Measurements from ENCODE around the gene PPP1R1A. TPM values are rescaled to one million over a fixed set of nuclear protein-coding genes. Genes with fewer than 3 reads are reported as not detected.

Gene PPP1R1A
- total RNA-seq, 1 experiment from 2014 or later = not detected

DNA sequence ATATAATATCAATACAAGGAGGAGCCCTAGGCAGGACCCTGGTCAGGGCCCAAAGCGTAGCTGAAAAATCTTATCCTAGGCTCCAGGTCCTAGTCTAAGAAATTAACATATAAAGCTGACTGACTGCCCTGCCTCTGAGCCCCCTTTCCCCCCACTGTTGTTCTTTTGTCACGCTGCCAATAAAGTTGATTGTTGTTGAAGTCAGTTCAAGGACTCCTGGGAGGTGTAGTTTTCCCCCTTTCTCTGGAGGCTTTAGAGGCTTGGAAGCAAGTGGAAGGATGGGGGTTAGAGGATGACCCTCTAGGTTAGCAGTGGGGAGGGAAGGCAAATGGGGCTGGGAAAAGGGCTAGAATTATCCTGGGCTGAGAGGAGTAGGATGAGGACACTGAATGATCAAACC lies 3.2 kb downstream of the PPP1R1A start:
- no peaks in the 10 kb centered on the region for H3K9me3 ChIP-seq (ENCODE audit: low read length)
- BruUV-seq (replicated peaks) = no TSS peak
- H3K4me1 ChIP-seq (ENCODE audit: insufficient read depth, low read length) = no peaks in the 10 kb centered on the region
- no peaks in the 10 kb centered on the region for H3K9me2 ChIP-seq (replicated peaks; ENCODE audit: low read length)
- intact Hi-C loops (cut with micrococcal nuclease) = no loop called here
- no peak overlapping the region for H3K4me3 ChIP-seq (ENCODE audit: low read length)
- H3K9ac ChIP-seq (ENCODE audit: low read length) = no peak overlapping the region
- H3K27ac ChIP-seq (ENCODE audit: low read length) = no peak overlapping the region
- TF ChIP-seq EZH2 (IDR thresholded peaks at IDR 0.05; ENCODE audit: low read length, unreplicated experiment) (no peak), CTCF (conservative IDR thresholded peaks at IDR 0.05; ENCODE audit: low read depth, low read length) (no peak), EZH2phosphoT487 (IDR thresholded peaks at IDR 0.05; ENCODE audit: borderline replicate concordance, low read length) (no peak)
- H3K36me3 ChIP-seq (ENCODE audit: low read depth, low read length) = no peaks in the 10 kb centered on the region
- no peaks in the 10 kb centered on the region for H3K79me2 ChIP-seq (ENCODE audit: low read length)
- CTCF ChIA-PET = no interaction called here
- no peak overlapping the region for H2AFZ ChIP-seq (ENCODE audit: low read length)
- ATAC-seq (no peak), DNase-seq (no peak)
- POLR2A ChIA-PET (ENCODE audit: unreplicated experiment) = no interaction called here
- H3F3A ChIP-seq (ENCODE audit: low read length, unreplicated experiment) = no peaks in the 10 kb centered on the region
- H3K4me2 ChIP-seq (ENCODE audit: low read length) = no peak overlapping the region
- peaks cover 60% of the 10 kb centered on the region for H3K27me3 ChIP-seq (ENCODE audit: low read length)
- H4K20me1 ChIP-seq (ENCODE audit: low read length) = no peaks in the 10 kb centered on the region

GRCh38 chr12:54584128-54584527 lies 4.3 kb downstream of the PPP1R1A start:
- H3K36me3 ChIP-seq (ENCODE audit: low read depth, low read length) = no peaks in the 10 kb centered on the region
- H3K27me3 ChIP-seq (ENCODE audit: low read length) = peaks cover 49% of the 10 kb centered on the region
- no peak overlapping the region for H3K4me3 ChIP-seq (ENCODE audit: low read length)
- H3K9me2 ChIP-seq (replicated peaks; ENCODE audit: low read length) = no peaks in the 10 kb centered on the region
- no peak overlapping the region for H3K27ac ChIP-seq (ENCODE audit: low read length)
- ATAC-seq (no peak), DNase-seq (no peak)
- no peaks in the 10 kb centered on the region for H4K20me1 ChIP-seq (ENCODE audit: low read length)
- TF ChIP-seq CTCF (conservative IDR thresholded peaks at IDR 0.05; ENCODE audit: low read depth, low read length) (no peak), EZH2 (IDR thresholded peaks at IDR 0.05; ENCODE audit: low read length, unreplicated experiment) (no peak), EZH2phosphoT487 (IDR thresholded peaks at IDR 0.05; ENCODE audit: borderline replicate concordance, low read length) (no peak)
- intact Hi-C loops (cut with micrococcal nuclease) = no loop called here
- no peaks in the 10 kb centered on the region for H3K4me1 ChIP-seq (ENCODE audit: insufficient read depth, low read length)
- H3K4me2 ChIP-seq (ENCODE audit: low read length) = no peak overlapping the region
- H3K9ac ChIP-seq (ENCODE audit: low read length) = no peak overlapping the region
- no peaks in the 10 kb centered on the region for H3K9me3 ChIP-seq (ENCODE audit: low read length)
- POLR2A ChIA-PET (ENCODE audit: unreplicated experiment) = no interaction called here
- no peaks in the 10 kb centered on the region for H3K79me2 ChIP-seq (ENCODE audit: low read length)
- no peaks in the 10 kb centered on the region for H3F3A ChIP-seq (ENCODE audit: low read length, unreplicated experiment)
- H2AFZ ChIP-seq (ENCODE audit: low read length) = no peak overlapping the region
- CTCF ChIA-PET = no interaction called here
- no TSS peak for BruUV-seq (replicated peaks)

DNA sequence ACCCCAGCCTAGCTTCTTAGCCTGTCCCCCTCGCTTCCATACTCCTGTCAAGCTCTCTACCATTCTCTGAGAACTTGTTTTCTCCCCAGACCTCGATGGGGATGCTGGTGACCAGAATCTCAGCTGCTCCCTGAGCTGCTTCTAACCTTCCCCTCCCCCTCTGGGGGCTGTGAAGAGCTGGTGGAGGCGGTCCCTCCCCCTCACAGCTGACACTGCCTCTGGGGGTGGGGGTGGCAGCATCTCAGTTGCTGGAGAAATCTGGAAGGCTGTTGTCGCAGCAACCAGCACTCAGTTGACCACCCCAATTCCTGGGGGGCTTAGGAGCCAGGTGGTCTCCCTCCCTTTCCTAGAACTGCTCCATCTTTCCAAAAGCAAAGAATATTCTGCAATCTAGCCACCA lies 4.7 kb downstream of the PPP1R1A start:
- Histone ChIP-seq H3K27me3 (ENCODE audit: low read length) (peaks cover 45% of the 10 kb centered on the region), H3K79me2 (ENCODE audit: low read length) (no peaks in the 10 kb centered on the region), H3K9me2 (replicated peaks; ENCODE audit: low read length) (no peaks in the 10 kb centered on the region), H3K9ac (ENCODE audit: low read length) (no peak overlapping the region), H4K20me1 (ENCODE audit: low read length) (no peaks in the 10 kb centered on the region), H3F3A (ENCODE audit: low read length, unreplicated experiment) (no peaks in the 10 kb centered on the region), H3K4me3 (ENCODE audit: low read length) (no peak overlapping the region), H3K36me3 (ENCODE audit: low read depth, low read length) (no peaks in the 10 kb centered on the region), H3K27ac (ENCODE audit: low read length) (no peak overlapping the region), H3K4me2 (ENCODE audit: low read length) (no peak overlapping the region), H3K9me3 (ENCODE audit: low read length) (no peaks in the 10 kb centered on the region), H2AFZ (ENCODE audit: low read length) (no peak overlapping the region), H3K4me1 (ENCODE audit: insufficient read depth, low read length) (no peaks in the 10 kb centered on the region)
- ATAC-seq (no peak), DNase-seq (no peak)
- no TSS peak for BruUV-seq (replicated peaks)
- TF ChIP-seq CTCF (conservative IDR thresholded peaks at IDR 0.05; ENCODE audit: low read depth, low read length) = no peak
- TF ChIP-seq EZH2 (IDR thresholded peaks at IDR 0.05; ENCODE audit: low read length, unreplicated experiment) = no peak
- no peak for TF ChIP-seq EZH2phosphoT487 (IDR thresholded peaks at IDR 0.05; ENCODE audit: borderline replicate concordance, low read length)
- CTCF ChIA-PET = no interaction called here
- POLR2A ChIA-PET (ENCODE audit: unreplicated experiment) = no interaction called here
- intact Hi-C loops (cut with micrococcal nuclease) = no loop called here
